ENCODE results near the gene ZNF526.

Gene ZNF526

DNA sequence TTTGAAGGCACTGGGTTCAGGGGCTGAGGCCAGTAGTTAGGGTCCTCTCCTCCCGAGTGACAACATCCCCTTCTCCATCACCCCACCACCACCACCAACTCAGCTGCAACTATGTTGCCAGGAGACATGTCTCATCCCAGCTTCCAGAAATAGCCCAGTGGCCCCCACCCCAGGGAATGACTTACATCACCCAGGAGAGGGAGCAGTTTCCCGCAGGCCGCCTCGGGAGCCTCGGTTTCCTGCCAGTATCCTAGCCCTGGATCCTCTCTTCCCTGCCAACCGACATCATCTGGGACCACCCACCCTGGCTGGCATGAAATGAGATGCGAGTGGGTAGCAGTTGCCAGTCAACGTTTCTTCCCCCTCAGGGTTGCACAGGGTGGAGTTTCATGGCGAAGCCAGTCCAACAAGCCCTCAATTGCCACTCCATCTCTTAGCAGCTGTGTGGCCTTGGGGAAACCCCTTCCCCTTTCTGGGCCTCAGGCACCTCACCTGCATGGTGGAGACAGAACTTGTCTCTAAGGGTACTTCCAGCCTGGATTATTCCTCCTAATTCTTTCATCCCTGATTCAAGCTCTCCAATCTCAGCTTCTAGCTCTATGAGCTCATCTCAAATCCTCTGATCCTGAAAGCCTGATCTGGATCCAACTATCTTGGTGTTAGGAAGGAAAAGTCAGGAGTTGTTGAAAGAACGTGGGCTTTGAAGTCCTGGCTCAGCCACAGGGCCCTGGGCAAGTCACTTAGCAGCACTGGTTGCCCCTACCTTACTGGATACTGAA is 26.2 kb downstream of the ZNF526 start:
- DNase-seq (ENCODE audit: extremely low read depth in 1 of 2, low read depth in 1 of 2), result no peak

DNA sequence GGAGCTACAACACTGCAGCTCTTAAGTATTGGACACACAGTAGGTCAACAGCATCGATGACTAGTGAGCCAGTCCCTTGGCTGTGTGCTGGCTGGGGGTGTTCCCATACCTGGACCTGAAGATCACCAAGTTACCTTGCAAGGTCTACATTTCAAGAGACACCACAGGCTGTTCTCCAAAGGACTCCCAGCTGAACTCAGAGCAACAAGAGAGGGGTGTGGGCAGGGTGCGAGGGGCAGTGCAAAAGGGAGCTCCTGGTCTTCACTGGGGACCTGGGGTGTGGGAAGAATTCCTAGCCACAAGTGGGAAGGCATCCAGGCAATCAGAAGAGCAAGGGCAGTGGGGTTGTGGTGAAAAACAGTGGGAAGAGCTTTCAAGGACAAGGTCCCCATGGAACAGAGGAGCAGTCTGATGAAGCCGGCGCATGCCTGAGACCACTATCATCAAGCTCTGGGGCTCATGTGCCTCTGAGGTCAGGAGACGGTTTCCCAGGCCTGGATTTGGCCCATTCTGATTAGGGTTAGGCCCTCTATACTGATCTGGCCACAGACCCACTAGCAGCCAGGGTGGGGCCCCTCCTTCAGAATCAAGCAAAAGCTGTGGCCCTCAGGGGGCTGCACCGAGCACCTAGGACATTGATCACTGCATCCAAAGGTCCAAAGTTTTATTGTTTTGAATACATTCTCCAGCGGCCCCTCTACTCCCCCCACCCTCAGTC is 27.0 kb downstream of the ZNF526 start:
- no peak for DNase-seq (ENCODE audit: extremely low read depth in 1 of 2, low read depth in 1 of 2)

DNA sequence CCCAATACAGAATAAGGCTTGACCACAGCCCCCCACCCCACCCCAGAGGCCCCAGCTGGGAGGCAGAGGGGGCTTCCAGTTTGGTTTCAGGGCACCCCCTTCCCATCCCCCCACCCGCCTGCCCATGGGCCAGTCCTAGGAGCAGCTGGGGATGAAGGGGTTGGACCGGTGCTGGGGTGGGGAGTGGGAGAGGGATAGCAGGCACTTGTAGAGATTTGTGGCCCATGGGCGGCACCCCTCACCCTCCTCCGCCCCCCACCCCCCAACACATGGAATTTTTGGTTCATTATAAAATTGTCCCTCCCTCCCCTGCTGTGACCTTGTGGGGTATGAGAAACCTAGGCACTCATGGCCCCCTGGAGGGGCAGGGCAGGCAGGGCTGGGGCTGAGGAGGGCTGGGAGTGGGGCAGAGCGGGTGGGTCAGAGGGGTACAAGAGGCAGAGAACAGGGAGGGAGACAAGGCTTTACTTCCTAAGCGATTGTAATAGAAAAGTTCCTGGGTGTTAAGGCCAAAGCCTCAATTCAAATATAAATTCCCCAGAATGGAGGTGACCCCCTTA is 27.6 kb downstream of the ZNF526 start:
- no peak for DNase-seq (ENCODE audit: extremely low read depth in 1 of 2, low read depth in 1 of 2)

DNA sequence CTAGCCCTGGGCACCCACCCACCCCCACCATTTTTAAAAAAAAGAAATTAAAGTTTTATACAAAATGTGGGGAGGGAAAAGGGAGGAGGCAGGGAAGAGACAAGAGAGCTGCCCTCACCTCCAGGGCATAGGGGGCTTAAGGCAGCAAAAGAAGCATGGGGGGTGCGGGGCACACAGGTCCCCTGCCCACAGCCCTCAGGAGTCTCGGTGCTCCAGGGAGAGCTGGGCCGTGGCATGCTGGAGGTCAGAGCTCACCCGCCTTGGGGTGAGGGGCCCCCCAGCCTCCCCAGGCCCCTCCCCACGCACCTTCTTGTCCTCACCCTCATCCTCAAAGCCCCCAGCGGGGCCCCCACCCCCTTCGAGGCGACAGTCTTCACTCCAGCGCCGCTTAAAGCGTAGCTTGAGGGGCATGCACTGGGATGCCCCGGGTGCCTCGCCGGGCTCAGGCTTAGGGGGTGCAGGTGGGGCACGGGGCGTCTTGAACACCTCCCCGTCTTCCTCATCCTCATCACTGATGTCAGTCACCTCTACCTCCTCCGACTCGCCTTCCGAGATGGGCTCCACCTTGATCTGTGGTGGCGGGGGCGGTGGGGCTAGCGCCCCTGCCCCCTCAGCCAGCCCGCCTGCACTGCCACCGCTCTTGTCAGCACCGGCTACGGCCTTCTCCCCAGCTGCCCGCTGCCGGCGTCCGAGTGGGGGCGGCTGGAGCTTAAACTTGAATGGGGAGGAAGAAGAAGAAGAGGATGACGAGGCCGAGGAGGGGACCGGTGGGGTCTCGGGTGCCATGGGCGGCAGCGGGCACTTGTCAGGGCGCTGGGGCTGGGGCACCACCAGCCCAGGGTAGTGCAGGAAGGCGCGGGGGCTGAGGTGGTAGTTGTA is 28.4 kb downstream of the ZNF526 start:
- no peak for DNase-seq (ENCODE audit: extremely low read depth in 1 of 2, low read depth in 1 of 2)

DNA sequence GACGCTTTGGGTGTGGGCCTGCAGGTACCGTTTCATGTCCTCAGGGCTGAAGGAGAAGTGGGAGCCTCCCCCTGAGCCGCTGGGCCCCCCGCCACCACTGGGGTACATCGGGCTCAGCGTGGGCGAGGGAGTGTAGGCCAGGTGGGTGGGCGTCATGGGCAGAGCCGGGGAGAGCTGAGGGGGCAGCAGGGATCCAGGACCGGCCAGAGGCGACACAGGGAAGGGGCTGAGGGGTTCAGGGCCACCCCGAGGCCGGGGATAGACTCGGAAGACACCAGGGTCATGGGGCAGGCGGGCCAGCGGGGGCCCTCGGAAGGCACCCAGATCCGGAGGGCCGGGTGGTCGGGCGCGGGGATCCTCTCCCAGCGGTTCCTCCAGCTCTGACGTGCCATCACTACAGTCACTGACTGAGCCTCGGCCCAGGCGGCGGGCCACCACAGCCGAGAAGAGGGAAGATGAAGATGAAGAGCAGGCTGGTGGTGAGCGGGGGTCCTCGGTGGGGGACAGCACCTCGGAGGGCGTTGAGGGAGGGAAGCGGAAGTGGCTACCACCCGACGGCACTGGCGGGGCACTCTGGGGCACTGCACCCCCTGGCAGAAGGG is 29.1 kb downstream of the ZNF526 start:
- no peak for DNase-seq (ENCODE audit: extremely low read depth in 1 of 2, low read depth in 1 of 2)

DNA sequence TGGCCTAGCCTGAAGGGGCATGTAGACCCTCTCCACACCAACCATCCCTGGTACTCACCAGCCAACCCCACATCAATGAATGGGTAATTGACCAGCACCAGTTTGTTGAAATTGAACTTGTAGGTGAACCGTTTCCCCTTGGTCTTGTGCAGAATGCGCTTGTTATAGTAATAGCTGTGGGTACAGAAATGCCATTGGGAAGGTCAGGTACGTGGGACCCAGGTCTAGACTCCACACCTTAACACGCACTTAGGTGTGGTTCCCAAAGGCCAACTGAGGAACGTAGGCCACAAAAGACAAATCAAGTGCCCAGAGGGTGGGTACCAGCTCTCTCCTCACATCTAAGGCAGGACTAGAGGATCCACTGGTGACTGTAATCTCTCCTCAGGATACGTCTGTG is 29.7 kb downstream of the ZNF526 start:
- no peak for DNase-seq (ENCODE audit: extremely low read depth in 1 of 2, low read depth in 1 of 2)

DNA sequence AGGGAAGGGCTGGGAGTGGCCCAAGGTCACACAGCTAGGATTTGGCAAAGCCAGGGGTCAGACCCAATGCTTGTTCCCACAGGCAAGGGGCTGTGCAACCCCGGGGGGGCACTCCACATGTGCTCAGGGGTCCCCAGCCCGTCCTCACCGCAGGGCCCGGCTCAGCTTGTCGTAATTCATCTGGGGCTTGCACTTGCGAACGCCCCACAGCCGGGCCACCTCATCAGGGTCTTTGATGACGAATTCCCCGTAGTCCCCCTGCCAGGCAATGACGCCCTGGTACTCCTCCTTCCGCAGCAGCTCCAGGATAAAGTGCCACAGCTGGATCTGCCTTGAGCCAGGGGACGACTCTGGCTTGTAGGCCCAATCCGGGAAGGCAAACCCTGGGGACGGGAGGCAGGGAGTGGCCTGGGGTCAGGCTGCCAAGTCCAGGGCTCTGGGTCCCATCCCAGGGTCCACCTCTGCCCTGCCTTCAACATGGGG is 30.1 kb downstream of the ZNF526 start:
- DNase-seq (ENCODE audit: extremely low read depth in 1 of 2, low read depth in 1 of 2), result no peak

DNA sequence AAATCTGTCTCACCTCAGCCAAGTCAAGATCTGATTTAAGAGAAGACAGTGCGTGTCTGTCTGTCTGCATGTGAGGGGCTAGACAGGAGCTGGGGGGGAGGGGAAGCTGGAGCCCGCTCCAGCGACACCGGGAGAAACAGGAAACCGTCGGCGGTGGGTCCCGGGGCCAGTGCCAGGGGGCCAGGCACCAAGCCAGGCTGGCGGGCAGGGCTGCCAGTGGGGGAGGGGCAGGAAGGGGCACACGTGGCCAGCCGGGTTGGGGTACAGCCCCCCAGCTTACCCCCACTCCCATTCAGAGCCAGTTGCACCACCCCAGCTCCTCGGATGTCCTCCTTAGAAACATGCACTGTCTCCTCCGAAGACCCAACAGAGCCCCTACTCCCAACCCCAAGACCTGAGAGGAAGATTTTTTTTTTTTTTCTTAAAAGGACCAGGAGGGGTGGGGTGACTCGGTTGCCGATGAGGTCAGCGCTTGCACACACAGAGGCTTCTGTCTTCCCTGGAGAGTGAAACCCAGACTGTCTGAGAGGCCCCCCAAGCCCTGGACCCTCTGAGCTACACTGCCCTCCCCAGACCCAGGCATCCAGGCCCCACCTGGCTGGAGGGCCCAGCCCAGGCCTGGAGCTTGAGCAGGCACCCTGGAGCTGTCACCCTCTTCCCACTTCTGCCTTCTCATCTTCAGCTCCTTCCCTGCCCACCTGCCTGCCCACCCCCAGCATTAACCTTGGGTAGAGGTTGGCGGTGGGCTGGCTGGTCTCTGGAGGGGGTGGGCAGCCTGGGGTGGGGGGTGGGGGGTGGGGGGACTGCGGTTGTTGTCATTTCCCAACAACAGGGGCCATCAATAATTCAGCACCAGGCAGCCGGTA is 30.8 kb downstream of the ZNF526 start:
- DNase-seq (ENCODE audit: extremely low read depth in 1 of 2, low read depth in 1 of 2), result no peak

DNA sequence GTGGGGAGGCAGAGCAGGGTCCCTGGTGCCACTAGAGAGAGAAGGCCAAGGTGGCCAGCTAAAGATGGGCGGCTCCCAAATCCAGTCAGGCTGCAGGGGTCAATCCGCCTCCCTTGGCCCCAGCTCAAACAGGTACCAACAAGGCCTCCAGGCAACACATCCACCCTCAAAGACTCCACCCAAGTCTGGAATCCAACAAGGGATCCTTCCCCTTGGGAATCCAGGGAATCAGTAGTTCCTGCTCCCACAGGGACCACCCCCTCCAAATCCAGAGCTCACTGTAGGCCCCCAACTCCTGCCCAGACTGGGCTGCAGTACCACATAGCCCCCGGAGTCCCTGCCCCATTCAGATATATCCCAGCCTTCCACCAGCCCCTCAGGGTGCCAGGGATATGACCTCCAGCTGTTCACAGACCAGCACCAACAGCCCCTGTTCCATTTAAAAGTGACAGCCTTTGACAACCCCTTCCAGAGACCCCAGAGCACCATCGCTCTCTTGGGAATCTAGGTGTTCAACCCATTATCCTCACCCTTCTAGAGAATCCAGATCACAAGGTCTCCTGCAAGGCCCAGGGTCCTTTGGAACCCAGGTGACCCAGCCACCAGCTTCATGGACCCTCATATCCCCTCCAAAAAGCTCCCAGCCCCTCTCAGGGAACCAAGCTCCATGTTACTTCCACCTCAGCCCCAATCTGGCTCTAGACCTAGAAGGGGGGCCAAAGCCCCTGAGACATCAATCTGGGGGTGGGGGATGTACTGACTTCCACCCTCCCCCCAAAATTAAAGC is 31.7 kb downstream of the ZNF526 start:
- DNase-seq (ENCODE audit: extremely low read depth in 1 of 2, low read depth in 1 of 2), result no peak

DNA sequence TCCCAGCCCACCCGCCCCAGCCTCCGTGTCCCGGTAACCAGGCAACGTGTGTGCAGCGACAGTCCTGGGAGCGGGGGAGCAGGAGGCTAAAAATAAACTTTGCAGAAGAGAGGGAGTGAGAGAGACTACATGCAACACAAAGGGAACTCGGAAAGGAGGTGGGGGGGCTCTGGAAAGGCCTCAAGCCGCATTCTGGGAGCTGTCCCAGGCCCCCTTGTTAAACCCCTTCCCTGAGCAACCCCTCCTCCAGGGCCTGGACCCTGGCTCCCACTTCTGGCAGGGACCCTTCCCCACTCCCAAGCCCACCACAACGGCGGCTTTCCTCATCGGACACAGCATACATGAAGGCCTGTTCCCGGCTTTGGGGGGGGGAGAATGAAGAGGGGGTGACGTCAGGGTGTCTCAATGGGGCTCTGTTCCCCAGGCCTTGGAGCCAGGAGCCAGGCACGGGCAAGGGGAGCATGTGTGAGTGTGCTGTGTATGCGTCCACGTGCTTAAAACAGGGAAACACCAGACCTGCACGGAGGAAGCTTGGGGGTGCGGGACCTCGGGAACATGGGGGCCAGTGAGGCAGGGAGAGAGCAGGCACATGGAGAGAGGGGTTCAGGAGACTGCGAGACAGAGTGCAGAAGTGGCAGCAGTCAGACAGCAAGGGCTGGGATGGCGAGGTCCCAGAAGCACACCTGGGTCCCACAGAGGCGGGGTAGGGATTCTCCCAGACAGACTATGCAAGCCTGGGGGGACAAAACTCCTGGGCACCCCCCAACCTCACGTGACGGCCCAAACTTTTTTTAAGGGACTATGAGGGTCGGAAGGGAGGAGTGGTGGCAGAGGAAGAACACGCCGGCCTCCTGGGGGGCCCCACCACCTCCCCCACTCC is 32.5 kb downstream of the ZNF526 start:
- DNase-seq (ENCODE audit: extremely low read depth in 1 of 2, low read depth in 1 of 2), result no peak

DNA sequence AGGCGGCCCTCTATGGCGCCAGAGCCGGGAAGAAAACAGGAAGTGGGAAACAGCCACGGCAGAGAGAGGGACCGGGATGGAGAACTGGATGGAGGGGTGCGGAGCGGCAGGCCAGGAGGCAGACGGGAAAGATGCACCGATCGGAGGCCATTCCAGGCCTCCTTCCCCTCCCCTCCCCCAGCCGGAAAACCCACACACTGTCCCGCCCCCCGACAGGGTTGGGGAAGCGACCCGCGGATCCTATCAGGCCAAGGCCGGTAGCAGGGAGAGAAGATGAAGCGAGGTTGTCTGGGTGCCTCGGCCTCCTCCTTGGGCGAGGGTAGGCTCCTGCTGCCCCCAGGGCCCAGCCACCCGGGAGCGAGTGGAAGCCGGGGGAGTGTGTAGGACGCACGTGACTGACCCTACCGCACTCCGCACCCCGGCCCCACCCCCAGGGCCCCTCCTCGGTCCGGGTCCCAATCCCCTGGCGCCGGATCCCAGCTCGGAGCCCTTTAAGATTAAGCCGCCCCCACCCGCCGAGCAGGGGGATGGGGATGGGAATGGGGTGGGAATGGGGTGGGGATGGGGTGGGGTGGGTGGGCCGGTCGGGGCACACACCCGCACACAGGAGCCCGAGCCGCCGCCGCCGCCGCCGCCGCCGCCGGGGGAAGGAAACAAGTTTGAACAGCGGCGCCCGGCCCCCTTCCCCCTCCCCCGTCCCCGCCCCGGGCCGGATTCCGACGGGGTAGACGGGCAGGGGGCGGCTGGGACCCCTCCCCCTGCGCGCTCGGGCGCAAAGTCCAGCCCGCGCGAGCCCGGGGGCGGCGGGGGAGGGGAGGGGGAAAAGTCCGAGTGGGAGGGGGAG is 33.4 kb downstream of the ZNF526 start:
- DNase-seq (ENCODE audit: extremely low read depth in 1 of 2, low read depth in 1 of 2), result no peak

DNA sequence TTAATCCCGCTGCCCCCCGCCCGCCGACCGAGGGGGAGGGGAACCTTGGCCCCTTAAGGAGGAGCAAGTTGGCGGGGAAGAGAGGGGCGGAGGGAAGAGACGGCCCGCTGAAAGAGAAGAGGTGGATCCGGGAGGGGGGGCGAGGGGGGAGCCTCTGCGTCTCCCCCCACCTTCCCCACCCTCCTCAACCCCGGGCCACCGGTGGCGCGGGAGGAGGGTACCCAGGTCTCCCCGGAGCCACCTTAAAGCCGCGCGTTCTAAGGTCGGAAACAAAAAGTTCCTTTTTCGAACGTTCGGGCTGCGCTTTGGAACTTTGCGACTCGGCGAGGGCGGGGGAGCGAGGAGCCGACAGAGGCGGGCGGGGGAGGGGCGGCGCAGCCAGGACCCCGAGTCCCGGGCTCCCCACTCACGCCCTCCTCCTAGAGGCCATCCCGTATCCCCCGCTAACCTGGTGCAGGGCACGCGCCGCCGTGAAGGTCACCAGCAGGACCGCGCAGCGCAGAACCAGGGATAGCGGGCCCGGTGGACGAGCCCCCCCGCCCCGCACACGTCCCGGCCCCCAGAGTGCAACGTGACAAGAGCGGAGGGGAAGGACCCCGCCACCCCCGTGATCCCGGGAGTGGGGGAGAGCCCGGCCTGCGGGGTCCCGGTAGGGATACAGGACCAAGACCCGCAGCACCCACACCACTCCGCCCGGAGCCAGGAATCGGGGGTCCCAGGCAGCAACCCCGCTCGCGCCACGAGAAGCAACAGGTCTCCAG is 34.2 kb downstream of the ZNF526 start:
- DNase-seq (ENCODE audit: extremely low read depth in 1 of 2, low read depth in 1 of 2), result peak; percentile 40 to 56

DNA sequence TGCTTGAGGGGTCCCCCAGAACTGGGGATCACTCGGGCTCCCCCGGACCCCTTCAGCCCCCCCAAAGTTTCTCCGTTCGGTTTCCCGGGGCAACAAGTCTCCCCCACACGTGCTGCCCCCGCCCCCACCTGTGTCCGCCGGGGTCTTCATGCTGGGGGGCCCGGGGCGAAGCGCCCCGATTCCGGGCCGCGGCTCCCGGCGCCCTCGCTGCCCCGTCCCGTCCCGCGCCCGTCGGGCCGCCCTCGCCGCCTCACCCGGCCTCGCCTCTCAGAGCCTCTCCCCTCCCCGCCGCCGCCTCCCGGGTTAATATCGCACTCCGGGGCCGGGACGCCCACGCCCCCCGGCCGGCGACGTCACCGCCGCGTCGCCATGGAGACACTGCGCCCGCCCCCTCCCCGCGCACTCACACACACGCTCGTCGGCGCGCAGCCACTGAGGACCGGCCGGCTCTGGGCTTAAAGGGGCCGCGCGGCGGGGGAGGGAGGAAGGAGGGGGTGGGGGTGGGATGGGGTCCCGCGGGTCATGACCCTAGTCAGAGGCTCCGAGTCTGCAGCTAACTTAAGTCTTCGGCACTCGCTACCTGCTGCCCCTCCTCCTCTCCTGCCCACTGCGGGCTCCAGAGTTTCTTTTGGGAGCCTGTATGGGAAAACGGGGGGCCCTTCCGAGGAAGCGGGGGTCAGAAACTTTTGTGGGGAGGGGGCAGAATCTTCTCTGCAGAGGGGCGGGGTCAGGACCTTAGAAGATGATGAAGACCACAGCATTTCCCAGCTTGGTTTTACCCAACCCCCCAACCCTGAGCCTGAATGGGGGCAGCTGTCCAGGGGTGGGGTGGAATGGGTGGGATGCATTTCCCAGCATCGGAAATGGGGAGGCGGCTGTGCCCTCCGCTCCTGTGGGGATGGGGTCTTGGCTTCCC is 35.0 kb downstream of the ZNF526 start, which contains the start of gene ERF:
Gene ERF, minus strand, starts transcription at position 279 of the 916 bp plus-strand sequence. Its CDS starts 129 bp downstream, at position 150.
- peak; percentile 78 to 88 for DNase-seq (ENCODE audit: extremely low read depth in 1 of 2, low read depth in 1 of 2)

DNA sequence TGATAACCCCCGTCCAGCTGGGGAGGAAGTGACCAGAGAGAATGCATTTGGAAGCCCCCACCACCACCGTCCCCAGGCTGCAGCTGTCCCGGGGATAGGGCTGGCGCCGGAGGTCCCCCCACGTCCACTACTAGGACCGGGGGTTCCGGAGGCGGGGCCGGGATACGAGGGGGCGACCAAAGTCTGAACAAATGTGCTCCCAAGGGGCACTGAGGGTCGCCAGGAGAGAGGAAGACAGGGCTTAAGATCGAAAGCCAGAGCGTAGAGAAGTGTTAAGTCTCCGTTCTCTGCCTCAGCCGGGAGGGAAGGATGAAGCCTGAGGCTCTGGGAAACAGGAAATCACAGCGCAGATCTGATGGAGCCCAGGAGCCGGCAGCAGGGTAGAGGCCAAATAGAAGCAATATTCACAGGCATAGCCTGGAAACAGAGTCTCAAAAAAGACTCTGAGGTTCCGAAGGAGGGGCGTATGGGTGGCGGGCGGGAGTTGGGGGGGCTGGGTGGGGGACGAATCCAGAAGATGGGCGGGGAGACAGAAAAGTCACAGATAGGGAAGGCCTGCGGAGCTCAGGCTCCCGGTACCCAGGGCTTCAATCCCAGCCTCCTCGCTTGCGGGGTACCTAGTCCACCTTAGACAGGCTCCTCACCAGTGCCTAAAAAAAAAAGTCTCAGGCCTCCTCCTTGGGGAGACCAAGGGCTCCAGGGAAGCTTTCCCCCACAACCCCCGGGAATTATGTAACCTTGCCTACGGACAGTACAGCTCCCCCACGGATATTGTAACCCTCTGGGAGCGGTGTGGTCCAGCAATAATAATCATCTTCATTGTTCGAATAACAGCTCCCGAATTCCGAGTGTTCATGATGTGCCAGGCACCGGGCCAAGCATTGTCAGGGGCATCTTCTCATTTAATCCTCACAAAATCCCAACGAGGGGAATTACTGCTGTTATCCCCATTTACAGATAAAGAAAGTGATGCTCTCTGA is 35.9 kb downstream of the ZNF526 start:
- no peak for DNase-seq (ENCODE audit: extremely low read depth in 1 of 2, low read depth in 1 of 2)

Data from stimulated activated CD8-positive, alpha-beta memory T cell treated with anti-CD3 and anti-CD28 coated beads, Interleukin-7, amount 100 ng/mL, for 48 hours (primary cell).